ENCODE results near the gene STK32C. TPM values are rescaled to one million over a fixed set of nuclear protein-coding genes. Genes with fewer than 3 reads are reported as not detected.

Gene STK32C
- total RNA-seq, 1 donor from 2014 or later = 69.2 TPM

DNA sequence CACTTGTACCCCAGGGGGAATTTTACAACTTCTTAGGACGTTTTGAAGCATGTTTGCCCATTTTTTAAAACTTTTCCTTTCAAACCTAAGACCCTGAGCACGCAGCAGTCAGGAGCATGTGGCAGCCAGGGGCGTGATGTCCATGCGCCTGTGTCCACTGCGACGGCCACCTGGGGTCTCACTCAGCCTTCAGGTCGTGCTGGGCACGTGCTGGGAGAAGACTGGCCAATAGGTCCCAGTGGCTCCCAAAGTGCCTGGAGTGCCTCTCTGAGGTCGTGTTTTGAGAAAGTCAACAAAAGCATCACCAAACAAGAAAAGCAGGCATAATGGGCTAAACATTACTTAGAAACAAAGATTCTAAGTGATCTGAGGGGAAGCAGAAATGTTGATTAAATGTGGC lies 39.1 kb upstream of the STK32C start:
- TF ChIP-seq, protein P1, sequence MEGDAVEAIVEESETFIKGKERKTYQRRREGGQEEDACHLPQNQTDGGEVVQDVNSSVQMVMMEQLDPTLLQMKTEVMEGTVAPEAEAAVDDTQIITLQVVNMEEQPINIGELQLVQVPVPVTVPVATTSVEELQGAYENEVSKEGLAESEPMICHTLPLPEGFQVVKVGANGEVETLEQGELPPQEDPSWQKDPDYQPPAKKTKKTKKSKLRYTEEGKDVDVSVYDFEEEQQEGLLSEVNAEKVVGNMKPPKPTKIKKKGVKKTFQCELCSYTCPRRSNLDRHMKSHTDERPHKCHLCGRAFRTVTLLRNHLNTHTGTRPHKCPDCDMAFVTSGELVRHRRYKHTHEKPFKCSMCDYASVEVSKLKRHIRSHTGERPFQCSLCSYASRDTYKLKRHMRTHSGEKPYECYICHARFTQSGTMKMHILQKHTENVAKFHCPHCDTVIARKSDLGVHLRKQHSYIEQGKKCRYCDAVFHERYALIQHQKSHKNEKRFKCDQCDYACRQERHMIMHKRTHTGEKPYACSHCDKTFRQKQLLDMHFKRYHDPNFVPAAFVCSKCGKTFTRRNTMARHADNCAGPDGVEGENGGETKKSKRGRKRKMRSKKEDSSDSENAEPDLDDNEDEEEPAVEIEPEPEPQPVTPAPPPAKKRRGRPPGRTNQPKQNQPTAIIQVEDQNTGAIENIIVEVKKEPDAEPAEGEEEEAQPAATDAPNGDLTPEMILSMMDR (IDR thresholded peaks at IDR 0.05; ENCODE audit: partially characterized antibody, unreplicated experiment) = no peak
- Mint-ChIP-seq H3K36me3 (ENCODE audit: unreplicated experiment) (peaks cover 17% of the 10 kb centered on the region), H3K27me3 (ENCODE audit: unreplicated experiment) (peaks cover 6% of the 10 kb centered on the region), H3K9me3 (ENCODE audit: unreplicated experiment) (no peaks in the 10 kb centered on the region), H3K27ac (ENCODE audit: unreplicated experiment) (no peak overlapping the region), H3K4me3 (ENCODE audit: unreplicated experiment) (no peak overlapping the region), H3K4me1 (ENCODE audit: low read depth, unreplicated experiment) (peaks cover 5% of the 10 kb centered on the region)
- no peak for DNase-seq

DNA sequence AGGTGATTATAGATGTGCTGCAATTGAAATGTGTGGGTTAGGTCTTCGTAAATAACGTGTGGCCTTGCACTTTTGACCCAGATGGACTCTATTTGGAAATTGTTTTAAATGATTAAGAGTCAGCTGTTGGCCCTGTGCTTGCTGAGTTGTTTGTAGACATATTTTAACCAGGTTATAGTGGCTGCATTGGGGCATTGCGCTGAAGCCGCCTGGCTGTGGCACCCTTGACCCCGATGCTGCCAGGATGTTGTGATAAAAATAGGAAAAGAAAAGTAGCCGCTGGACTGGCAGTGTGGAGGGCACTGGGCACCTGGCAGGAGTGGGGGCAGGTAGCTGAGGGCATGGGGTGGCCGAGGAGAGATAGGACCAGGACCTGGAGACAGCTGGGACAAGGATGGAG lies 37.6 kb upstream of the STK32C start:
- Mint-ChIP-seq H3K27ac (ENCODE audit: unreplicated experiment) (no peak overlapping the region), H3K4me1 (ENCODE audit: low read depth, unreplicated experiment) (peaks cover 8% of the 10 kb centered on the region), H3K4me3 (ENCODE audit: unreplicated experiment) (no peak overlapping the region), H3K27me3 (ENCODE audit: unreplicated experiment) (peaks cover 6% of the 10 kb centered on the region), H3K9me3 (ENCODE audit: unreplicated experiment) (no peaks in the 10 kb centered on the region), H3K36me3 (ENCODE audit: unreplicated experiment) (peaks cover 17% of the 10 kb centered on the region)
- DNase-seq = no peak
- TF ChIP-seq, protein P1 (IDR thresholded peaks at IDR 0.05; ENCODE audit: partially characterized antibody, unreplicated experiment) = no peak

GRCh38 chr10:132344386-132344785 lies 36.6 kb upstream of the STK32C start:
- peaks cover 8% of the 10 kb centered on the region for H3K4me1 Mint-ChIP-seq (ENCODE audit: low read depth, unreplicated experiment)
- TF ChIP-seq, protein P1 (IDR thresholded peaks at IDR 0.05; ENCODE audit: partially characterized antibody, unreplicated experiment) = no peak
- no peaks in the 10 kb centered on the region for H3K9me3 Mint-ChIP-seq (ENCODE audit: unreplicated experiment)
- no peak for DNase-seq
- peaks cover 17% of the 10 kb centered on the region for H3K36me3 Mint-ChIP-seq (ENCODE audit: unreplicated experiment)
- H3K27ac Mint-ChIP-seq (ENCODE audit: unreplicated experiment) = no peak overlapping the region
- peaks cover 6% of the 10 kb centered on the region for H3K27me3 Mint-ChIP-seq (ENCODE audit: unreplicated experiment)
- H3K4me3 Mint-ChIP-seq (ENCODE audit: unreplicated experiment) = no peak overlapping the region

DNA sequence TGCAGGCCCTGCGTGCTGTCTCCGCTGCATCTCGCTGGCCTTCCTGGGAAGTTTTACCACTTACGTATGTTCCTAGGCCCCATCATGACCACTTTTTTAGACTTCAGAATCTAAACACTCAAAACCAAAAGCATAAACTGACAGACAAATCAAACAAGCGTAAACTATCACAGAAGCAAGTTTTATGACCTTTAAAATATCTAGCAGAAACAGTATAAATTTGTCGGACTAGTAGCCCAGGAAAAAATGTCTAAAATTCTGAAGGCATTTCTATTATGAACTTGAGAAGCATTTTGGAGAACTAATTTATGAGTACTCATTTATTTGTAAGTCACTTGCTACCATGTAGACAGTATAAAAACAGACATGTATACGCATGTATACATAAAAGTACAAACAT lies 34.8 kb upstream of the STK32C start:
- TF ChIP-seq, protein P1 (IDR thresholded peaks at IDR 0.05; ENCODE audit: partially characterized antibody, unreplicated experiment) = no peak
- Mint-ChIP-seq H3K27ac (ENCODE audit: unreplicated experiment) (no peak overlapping the region), H3K4me1 (ENCODE audit: low read depth, unreplicated experiment) (peaks cover 8% of the 10 kb centered on the region), H3K36me3 (ENCODE audit: unreplicated experiment) (peaks cover 17% of the 10 kb centered on the region), H3K27me3 (ENCODE audit: unreplicated experiment) (peaks cover 6% of the 10 kb centered on the region), H3K9me3 (ENCODE audit: unreplicated experiment) (no peaks in the 10 kb centered on the region), H3K4me3 (ENCODE audit: unreplicated experiment) (no peak overlapping the region)
- no peak for DNase-seq

GRCh38 chr10:132341781-132342180 lies 34.0 kb upstream of the STK32C start:
- TF ChIP-seq, protein P1 (IDR thresholded peaks at IDR 0.05; ENCODE audit: partially characterized antibody, unreplicated experiment) = no peak
- peaks cover 14% of the 10 kb centered on the region for H3K36me3 Mint-ChIP-seq (ENCODE audit: unreplicated experiment)

More at GRCh38 chr10:132341781-132342180, 34.0 kb upstream of the STK32C start:
- no peaks in the 10 kb centered on the region for H3K9me3 Mint-ChIP-seq (ENCODE audit: unreplicated experiment)
- no peak overlapping the region for H3K4me3 Mint-ChIP-seq (ENCODE audit: unreplicated experiment)
- DNase-seq = no peak
- H3K27ac Mint-ChIP-seq (ENCODE audit: unreplicated experiment) = no peak overlapping the region
- peaks cover 2% of the 10 kb centered on the region for H3K27me3 Mint-ChIP-seq (ENCODE audit: unreplicated experiment)
- peaks cover 5% of the 10 kb centered on the region for H3K4me1 Mint-ChIP-seq (ENCODE audit: low read depth, unreplicated experiment)

All from glutamatergic neuron (in vitro differentiated cells).